Endothelial cell of umbilical vein (primary cell): ENCODE measurements around the gene USH1C. TPM values are rescaled to one million over a fixed set of nuclear protein-coding genes. Genes with fewer than 3 reads are reported as not detected.

Source experiments
- BruUV-seq: library from RNA; stranded (reverse); fragments of 400-500 nt; replicated peaks from 2 replicates; lab custom pipeline; 2021; lab: Mats Ljungman, UMichigan
- CTCF ChIA-PET: fragments of 300-600, 350-600 bp; sonication (Branson Sonifier 250); formaldehyde crosslinking; loops from one replicate; lab custom pipeline; 2021; ENCODE audit warnings: antibody characterized with exemption, inconsistent platforms; lab: Charles Lee
- POLR2A ChIA-PET: fragments of 300-600, 350-600 bp; sonication (Branson Sonifier 250); formaldehyde crosslinking; loops from one replicate; lab custom pipeline; 2021; ENCODE audit warnings: antibody characterized with exemption, inconsistent platforms; lab: Charles Lee
- DNase-seq: peaks from one replicate; pipeline ENCODE4 v3.0.0-alpha.2; 2011; ENCODE audit warnings: low read depth, low spot score
- FAIRE-seq: peaks from 2 replicates; lab custom pipeline; 2011; peaks lifted over from hg19 to GRCh38; lab: Jason Lieb, UNC
- H2AFZ ChIP-seq: 2 replicates; pipeline ENCODE4 v1.6.0; 2012; ENCODE audit warnings: low read depth, low read length, control low read depth, inconsistent platforms
- H3K27ac ChIP-seq: 2 replicates; pipeline ENCODE4 v1.5.1; 2011; ENCODE audit warnings: low read depth, mild to moderate bottlenecking, control low read depth, low read length, moderate library complexity; ENCODE audit not compliant: insufficient read depth
- H3K27me3 ChIP-seq, 2 experiments: 2 replicates each; pipeline versions ENCODE4 v1.6.0 to v1.6.1; 2011; ENCODE audit warnings: low read length in 2 of 2, mixed read lengths in 1 of 2; ENCODE audit not compliant: control insufficient read depth in 2 of 2, insufficient read depth in 2 of 2
- H3K36me3 ChIP-seq, 2 experiments: 2 replicates in 1 of 2; 3 replicates in 1 of 2; pipeline ENCODE4 v1.5.1; 2011; ENCODE audit warnings: low read length in 2 of 2, mild to moderate bottlenecking in 1 of 2, moderate library complexity in 1 of 2; ENCODE audit not compliant: control insufficient read depth in 2 of 2, insufficient read depth in 2 of 2; ENCODE audit errors: extremely low read depth in 1 of 2
- H3K4me1 ChIP-seq: 3 replicates; pipeline ENCODE4 v1.5.1; 2011; ENCODE audit warnings: mild to moderate bottlenecking, low read length; ENCODE audit not compliant: control insufficient read depth, insufficient read depth; ENCODE audit errors: extremely low read depth
- H3K4me2 ChIP-seq: 2 replicates; pipeline ENCODE4 v1.6.1; 2011; ENCODE audit warnings: low read length, control low read depth, mixed read lengths; ENCODE audit not compliant: insufficient read depth
- H3K4me3 ChIP-seq, 3 experiments: fragments of 200-600 bp in 1 of 3; sonication (generic), shearing (Covaris generic) in 1 of 3; replicated peaks in 1 of 3; 2 replicates each; pipeline ENCODE4 v1.5.1; 2011 to 2016; ENCODE audit warnings: control low read depth in 3 of 3, low read length in 3 of 3, mild to moderate bottlenecking in 2 of 3, inconsistent platforms in 1 of 3, low read depth in 1 of 3, moderate library complexity in 1 of 3; ENCODE audit not compliant: insufficient read depth in 1 of 3
- H3K79me2 ChIP-seq: 2 replicates; pipeline ENCODE4 v1.6.0; 2012; ENCODE audit warnings: low read length, inconsistent platforms; ENCODE audit not compliant: control insufficient read depth, insufficient read depth
- H3K9ac ChIP-seq: replicated peaks from 2 replicates; pipeline ENCODE3; 2011; ENCODE audit warnings: low read length, control low read depth; ENCODE audit not compliant: insufficient read depth; ENCODE audit errors: extremely low read depth
- H3K9me1 ChIP-seq: replicated peaks from 3 replicates; pipeline ENCODE4 v1.6.0; 2011; ENCODE audit warnings: mild to moderate bottlenecking, low read length; ENCODE audit not compliant: control insufficient read depth, insufficient read depth; ENCODE audit errors: extremely low read depth
- H3K9me3 ChIP-seq: replicated peaks from 2 replicates; pipeline ENCODE4 v1.5.1; 2012; ENCODE audit warnings: low read length, inconsistent platforms; ENCODE audit not compliant: control insufficient read depth, insufficient read depth
- H4K20me1 ChIP-seq: replicated peaks from 2 replicates; pipeline ENCODE3; 2011; ENCODE audit warnings: mild to moderate bottlenecking, low read length; ENCODE audit not compliant: control insufficient read depth, insufficient read depth; ENCODE audit errors: extremely low read depth
- EZH2 ChIP-seq: IDR thresholded peaks from 2 replicates; pipeline ENCODE4 v1.6.1; 2012; ENCODE audit warnings: borderline replicate concordance, low read depth, mild to moderate bottlenecking, moderate library complexity, low read length, inconsistent platforms; ENCODE audit not compliant: severe bottlenecking
- FOS ChIP-seq: IDR thresholded peaks from 2 replicates; pipeline ENCODE4 v1.6.1; 2011; ENCODE audit warnings: mild to moderate bottlenecking, low read length, moderate library complexity, borderline replicate concordance; ENCODE audit not compliant: insufficient read depth
- GATA2 ChIP-seq: IDR thresholded peaks from 2 replicates; pipeline ENCODE4 v1.7.0; 2011; ENCODE audit warnings: low read depth, mild to moderate bottlenecking, moderate library complexity, mixed read lengths, low read length; ENCODE audit not compliant: insufficient read length, insufficient read depth
- JUN ChIP-seq: IDR thresholded peaks from 2 replicates; pipeline ENCODE4 v1.6.1; 2011; ENCODE audit warnings: borderline replicate concordance, low read depth; ENCODE audit not compliant: insufficient read length, insufficient read depth
- MYC ChIP-seq: IDR thresholded peaks from one replicate; pipeline ENCODE4 v1.6.1; 2011; ENCODE audit warnings: mild to moderate bottlenecking, low read depth, low read length
- POLR2A ChIP-seq: IDR thresholded peaks from 2 replicates; pipeline ENCODE4 v1.6.1; 2012; ENCODE audit warnings: low read depth, mild to moderate bottlenecking, control low read depth, low read length
- POLR2AphosphoS5 ChIP-seq: IDR thresholded peaks from 2 replicates; pipeline ENCODE4 v1.6.1; 2012; ENCODE audit warnings: low read depth, mild to moderate bottlenecking, control low read depth, low read length, moderate library complexity; ENCODE audit not compliant: insufficient read depth
- dilution Hi-C: fragments of 300-500 bp; cut with MboI; formaldehyde crosslinking; loops from one replicate; pipeline ENCODE4 v1.15.0; 2019; ENCODE audit warnings: low sequenced_read_pairs; ENCODE audit not compliant: extremely low pct_ligation_motif_present
- intact Hi-C: fragments of 100-400 bp; cut with micrococcal nuclease; formaldehyde crosslinking; loops from one replicate; pipeline ENCODE4 v1.10.0; 2022
- polyA plus RNA-seq, 4 experiments: library from polyadenylated mRNA; depleted of rRNA in 3 of 4; stranded (reverse) in 3 of 4; unstranded in 1 of 4; fragments of >200 nt; gene quantifications; 2 replicates each; pipeline versions ENCODE4 v1.2.1 to v1.2.3, GENCODE V29; 2011 to 2012; ENCODE audit warnings: missing spikeins in 1 of 4
- total RNA-seq: library from RNA; stranded (reverse); gene quantifications from 2 replicates; pipeline ENCODE4 v1.2.3, GENCODE V29; 2021
- TF ChIP-seq, protein P1 (sequence below): IDR thresholded peaks from 2 replicates; pipeline ENCODE4 v1.6.1; 2011; ENCODE audit not compliant: insufficient read depth, insufficient read length
- TF ChIP-seq, protein P2 (sequence below), 2 donors: IDR thresholded peaks; 1 replicate in 1 of 2; 2 replicates in 1 of 2; pipeline ENCODE4 v1.5.1; 2011; ENCODE audit warnings: low read length in 2 of 2, mild to moderate bottlenecking in 2 of 2, moderate library complexity in 2 of 2, control low read depth in 1 of 2, inconsistent platforms in 1 of 2, low read depth in 1 of 2; ENCODE audit not compliant: insufficient read depth in 1 of 2; ENCODE audit errors: extremely low read depth in 1 of 2

Gene USH1C
- total and polyA plus RNA-seq, 2 donors (not counting 3 experiments of a cell fraction or from before 2014, with no cell fraction given), result not detected

DNA sequence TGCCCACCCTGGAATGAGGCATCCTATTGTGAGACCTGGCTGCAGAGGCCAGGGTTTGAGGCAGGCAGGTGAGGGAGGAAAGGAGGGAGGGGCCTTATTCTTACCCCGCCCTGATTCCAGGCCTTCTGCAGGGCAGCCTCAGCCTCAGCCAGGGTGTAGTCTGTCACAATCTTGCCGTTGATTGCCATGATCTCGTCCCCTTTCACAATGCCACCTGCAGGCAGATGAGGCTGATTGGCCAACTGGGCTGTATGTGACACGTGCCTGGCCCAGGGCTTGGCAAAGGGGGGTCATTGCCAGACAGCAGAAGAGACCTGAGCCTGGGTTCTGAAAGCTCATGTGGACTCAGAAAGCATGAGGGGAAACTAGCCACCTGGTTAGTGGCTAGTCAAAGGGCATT lies 46.2 kb downstream of the USH1C start:
- no peaks in the 10 kb centered on the region for H4K20me1 ChIP-seq
- no peak overlapping the region for H3K4me2 ChIP-seq
- BruUV-seq, result no TSS peak
- POLR2A ChIA-PET, result no interaction called here
- no peaks in the 10 kb centered on the region for H3K4me1 ChIP-seq
- H3K9me3 ChIP-seq, result no peaks in the 10 kb centered on the region
- peaks cover 0 to 2% of the 10 kb centered on the region in 2 experiments for H3K27me3 ChIP-seq
- no peak overlapping the region for H3K27ac ChIP-seq
- no peak for TF ChIP-seq POLR2A
- TF ChIP-seq EZH2, result no peak
- TF ChIP-seq, protein P1, sequence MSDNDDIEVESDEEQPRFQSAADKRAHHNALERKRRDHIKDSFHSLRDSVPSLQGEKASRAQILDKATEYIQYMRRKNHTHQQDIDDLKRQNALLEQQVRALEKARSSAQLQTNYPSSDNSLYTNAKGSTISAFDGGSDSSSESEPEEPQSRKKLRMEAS, result no peak
- TF ChIP-seq GATA2, result no peak
- no peak for TF ChIP-seq POLR2AphosphoS5
- TF ChIP-seq, protein P2, sequence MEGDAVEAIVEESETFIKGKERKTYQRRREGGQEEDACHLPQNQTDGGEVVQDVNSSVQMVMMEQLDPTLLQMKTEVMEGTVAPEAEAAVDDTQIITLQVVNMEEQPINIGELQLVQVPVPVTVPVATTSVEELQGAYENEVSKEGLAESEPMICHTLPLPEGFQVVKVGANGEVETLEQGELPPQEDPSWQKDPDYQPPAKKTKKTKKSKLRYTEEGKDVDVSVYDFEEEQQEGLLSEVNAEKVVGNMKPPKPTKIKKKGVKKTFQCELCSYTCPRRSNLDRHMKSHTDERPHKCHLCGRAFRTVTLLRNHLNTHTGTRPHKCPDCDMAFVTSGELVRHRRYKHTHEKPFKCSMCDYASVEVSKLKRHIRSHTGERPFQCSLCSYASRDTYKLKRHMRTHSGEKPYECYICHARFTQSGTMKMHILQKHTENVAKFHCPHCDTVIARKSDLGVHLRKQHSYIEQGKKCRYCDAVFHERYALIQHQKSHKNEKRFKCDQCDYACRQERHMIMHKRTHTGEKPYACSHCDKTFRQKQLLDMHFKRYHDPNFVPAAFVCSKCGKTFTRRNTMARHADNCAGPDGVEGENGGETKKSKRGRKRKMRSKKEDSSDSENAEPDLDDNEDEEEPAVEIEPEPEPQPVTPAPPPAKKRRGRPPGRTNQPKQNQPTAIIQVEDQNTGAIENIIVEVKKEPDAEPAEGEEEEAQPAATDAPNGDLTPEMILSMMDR (IDR thresholded peaks at IDR 0.05; ENCODE audit: extremely low read depth in 1 of 2, insufficient read depth in 1 of 2, low read depth in 1 of 2, low read length in 2 of 2), result no peak
- TF ChIP-seq JUN, result no peak
- TF ChIP-seq MYC, result no peak
- TF ChIP-seq FOS, result no peak
- no peaks in the 10 kb centered on the region for H3K9me1 ChIP-seq
- dilution Hi-C loops (no loop called here), intact Hi-C loops (no loop called here)
- no peak overlapping the region for H3K4me3 ChIP-seq
- FAIRE-seq (no peak), DNase-seq (no peak)
- no peak overlapping the region for H2AFZ ChIP-seq
- CTCF ChIA-PET, result interaction anchor here (0.9 to 4.0 kb wide), 8 partner anchors 10 to 114 kb away, joined by 3 to 21 read pairs (median 4); partner anchors contain the start of gene KCNJ11
- no peak overlapping the region for H3K9ac ChIP-seq
- no peaks in the 10 kb centered on the region for H3K36me3 ChIP-seq
- H3K79me2 ChIP-seq, result no peaks in the 10 kb centered on the region
